Posterior cingulate gyrus (tissue), 11 donors: ENCODE measurements around the gene METTL2B.
A peak's percentile ranks its signal among the peaks of the same experiment; 100 is the strongest.

Experiments
- DNase-seq, 10 donors: peaks; one replicate each; pipeline versions ENCODE4 v3.0.0 to v3.0.0-alpha.2; 2020 to 2021; ENCODE audit warnings: mixed read lengths in 3 of 10
- intact Hi-C: fragments of 100-400 bp; cut with DNase I; formaldehyde crosslinking; loops from one replicate; pipeline ENCODE4 v1.15.1; 2023

Gene METTL2B, protein sequence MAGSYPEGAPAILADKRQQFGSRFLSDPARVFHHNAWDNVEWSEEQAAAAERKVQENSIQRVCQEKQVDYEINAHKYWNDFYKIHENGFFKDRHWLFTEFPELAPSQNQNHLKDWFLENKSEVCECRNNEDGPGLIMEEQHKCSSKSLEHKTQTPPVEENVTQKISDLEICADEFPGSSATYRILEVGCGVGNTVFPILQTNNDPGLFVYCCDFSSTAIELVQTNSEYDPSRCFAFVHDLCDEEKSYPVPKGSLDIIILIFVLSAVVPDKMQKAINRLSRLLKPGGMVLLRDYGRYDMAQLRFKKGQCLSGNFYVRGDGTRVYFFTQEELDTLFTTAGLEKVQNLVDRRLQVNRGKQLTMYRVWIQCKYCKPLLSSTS

DNA sequence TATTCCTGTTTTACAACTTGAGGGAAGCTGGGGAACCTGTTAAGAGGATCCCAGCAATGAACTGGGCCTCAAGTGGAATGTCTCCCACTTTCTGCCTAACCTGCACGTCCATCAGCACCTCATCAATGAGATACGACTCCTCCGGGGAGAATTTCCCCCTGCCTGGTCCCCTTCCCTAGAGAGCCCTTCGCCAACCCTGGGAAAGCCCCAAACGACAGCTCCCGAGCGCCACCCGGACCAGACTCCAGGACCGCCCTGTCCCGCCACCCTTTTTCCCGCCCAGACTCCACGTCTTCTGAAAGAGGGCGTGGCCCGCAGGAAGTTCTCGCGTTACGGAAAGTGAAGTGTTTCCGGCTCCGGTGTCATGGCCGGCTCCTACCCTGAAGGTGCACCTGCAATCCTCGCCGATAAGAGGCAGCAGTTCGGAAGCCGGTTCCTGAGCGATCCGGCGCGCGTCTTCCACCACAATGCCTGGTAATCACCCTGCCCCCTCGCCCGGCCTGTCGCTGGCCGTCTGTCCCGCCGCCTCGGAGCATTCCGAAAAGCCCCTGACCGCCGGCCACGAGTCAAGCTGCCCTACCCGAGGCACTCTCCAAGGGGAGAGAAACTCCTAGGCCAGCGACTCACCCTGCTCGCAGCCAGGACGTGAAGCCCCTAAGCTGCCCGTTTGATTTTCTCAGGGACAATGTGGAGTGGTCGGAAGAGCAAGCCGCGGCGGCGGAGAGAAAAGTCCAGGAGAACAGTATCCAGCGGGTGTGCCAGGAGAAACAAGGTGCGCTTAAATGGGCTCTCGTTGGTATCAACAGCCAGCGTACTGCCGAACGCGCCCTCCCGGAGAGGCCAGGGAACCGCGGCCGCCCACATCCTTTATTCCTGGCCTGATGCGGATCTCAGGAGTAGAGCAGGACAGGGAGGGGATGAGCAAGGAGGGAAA lies at the start of gene METTL2B:
TSS of gene METTL2B (plus strand) at position 347 of the 934 bp plus-strand sequence. CDS start at position 365, 18 bp downstream.
- peak; percentile 84 to 99 (median 94) for DNase-seq
- intact Hi-C loops, result loop anchor here (5.0 kb wide), 1 partner anchor 406 kb away; no protein-coding TSS in a partner anchor

DNA sequence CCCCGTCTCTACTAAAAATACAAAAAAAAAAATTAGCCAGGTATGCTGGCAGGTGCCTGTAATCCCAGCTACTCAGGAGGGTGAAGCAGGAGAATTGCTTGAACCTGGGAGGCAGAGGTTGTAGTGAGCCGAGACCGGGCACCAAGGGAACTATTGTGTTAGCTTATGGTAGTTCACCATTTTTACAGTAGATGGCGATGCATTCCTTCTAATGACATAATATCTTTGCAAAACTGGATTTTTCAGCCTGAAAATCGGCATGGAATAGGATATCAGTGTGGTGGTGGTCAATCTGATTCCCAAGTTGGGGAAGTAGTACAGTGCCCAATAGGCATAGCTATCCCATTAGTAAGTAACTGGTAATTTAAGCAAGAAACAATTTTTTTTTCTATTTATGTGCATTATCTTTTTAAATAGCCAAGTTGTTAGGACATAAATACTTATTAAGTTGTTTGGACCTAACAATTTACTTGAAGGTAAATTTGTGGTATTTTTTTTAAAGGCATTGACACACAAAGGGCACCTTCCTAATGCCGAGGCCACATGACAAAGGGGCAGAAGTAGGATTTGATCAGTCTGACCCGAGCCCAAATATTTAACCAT lies 49.2 kb upstream of the METTL2B start:
- intact Hi-C loops, result loop anchor here (1.0 to 5.0 kb wide), 2 partner anchors 32 to 455 kb away; no protein-coding TSS in a partner anchor
- DNase-seq, result no peak

DNA sequence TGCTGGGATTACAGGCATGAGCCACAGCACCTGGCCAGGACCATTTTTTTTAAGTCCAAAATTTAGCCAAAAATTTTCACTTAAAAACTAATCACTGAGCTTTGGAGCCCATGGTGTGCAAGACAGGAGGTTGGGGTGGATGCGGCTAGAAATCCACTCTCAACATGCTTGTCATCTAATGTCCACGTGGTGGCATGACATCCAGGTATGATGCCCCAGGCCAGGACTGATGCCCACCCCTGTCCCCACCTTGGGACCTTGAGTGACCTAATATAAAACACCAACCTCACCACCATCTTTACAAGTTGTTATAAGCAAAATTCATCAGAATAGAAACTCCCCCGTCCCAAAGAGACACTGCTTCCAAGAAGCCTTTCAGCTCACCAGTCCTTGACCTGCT lies 46.3 kb upstream of the METTL2B start:
- intact Hi-C loops, result no loop called here
- DNase-seq, result no peak

DNA sequence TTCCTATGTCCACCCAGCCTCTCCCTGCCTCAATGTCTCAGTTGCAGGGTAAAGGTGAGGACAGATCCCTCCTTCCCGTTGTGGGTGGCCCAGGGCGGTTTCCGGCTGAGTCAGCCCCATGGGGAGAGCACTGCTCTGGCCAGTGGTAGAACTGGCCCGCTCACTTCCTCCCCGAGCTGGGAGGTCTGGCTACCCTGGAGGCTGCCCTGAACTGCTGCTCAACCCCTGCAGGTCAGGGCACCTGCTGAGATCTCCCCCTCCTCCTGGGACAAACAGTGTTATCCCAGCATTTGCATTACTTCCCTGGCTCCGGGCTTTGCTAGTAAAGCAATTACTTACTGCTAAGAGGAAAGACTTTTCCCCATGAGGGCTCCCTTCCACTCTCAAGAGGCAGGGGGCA lies 45.3 kb upstream of the METTL2B start:
- DNase-seq, result no peak
- intact Hi-C loops, result no loop called here

DNA sequence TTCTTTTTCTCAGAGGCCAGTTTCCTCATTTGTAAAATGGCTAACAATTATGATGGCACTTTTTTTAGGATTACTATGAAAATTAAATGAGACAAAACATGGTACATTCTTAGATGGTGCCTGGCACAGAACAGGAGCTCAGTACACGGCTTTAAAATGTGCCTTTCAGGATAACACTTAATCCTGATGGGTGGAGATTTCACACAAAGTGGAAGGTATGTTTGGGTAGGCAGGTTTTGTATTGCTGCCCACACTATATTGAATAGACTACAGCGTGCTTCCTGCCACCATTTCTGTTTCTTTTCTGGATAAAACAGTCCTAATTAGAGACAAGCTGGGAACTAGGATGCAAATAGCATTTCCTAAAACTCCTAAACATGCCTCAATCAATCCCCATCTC lies 44.8 kb upstream of the METTL2B start:
- intact Hi-C loops, result no loop called here
- DNase-seq, result no peak

DNA sequence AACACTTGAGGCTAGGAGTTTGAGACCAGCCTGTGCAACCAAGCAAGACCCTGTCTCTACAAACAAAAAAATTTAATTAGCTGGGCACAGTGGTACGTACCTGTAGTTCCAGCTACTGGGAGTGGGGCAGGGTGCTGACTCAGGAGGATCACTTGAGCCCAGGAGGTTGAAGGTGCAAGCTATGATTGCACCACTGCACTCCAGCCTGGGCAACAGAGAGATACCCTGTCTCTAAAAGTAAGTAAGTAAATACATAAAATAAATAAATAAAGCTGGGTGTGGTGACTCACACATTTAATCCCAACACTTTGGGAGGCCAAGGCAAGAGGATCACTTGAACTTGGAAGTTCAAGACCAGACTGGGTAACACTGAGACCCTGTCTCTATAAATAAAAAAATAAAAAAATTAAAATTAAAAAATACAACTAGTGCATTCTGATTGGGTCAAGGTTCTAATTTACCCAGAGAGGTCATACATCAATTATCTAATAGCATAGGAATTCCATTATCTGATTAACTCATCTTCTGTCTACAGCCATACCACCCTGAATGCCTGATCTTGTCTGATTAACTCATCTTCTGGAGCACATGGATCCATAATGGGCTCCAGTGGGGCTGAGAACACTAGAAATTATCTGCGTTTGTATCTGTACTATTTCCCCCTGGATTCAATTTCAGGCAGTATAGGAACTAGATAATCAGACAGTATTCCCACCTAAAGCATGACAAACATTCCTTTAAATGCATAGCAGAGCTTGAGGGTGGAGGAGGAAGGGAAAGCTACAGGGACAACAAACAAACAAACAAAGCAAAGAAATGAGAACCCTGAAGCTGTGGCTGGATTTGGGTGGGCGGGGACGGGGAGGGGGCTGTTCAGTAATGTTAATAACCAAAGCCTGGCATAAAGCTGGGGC lies 41.9 kb upstream of the METTL2B start:
- no peak for DNase-seq
- intact Hi-C loops, result no loop called here

DNA sequence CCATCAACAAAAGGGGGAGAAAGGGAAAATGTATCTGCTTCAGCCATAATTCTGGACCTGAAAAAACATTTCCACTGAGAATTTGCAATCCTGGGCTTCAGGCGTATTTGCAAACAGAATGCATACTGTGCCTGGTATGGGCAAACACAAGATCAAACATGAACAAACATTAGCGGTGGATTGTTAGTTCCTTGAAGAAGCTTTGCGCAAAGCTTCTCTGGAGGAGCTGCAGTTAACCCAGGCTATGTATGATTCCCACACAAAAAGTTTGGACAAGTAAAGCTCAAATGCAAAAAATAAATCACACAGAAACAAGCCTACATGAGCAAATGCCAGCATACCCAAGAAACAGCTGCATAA lies 41.2 kb upstream of the METTL2B start:
- no peak for DNase-seq

DNA sequence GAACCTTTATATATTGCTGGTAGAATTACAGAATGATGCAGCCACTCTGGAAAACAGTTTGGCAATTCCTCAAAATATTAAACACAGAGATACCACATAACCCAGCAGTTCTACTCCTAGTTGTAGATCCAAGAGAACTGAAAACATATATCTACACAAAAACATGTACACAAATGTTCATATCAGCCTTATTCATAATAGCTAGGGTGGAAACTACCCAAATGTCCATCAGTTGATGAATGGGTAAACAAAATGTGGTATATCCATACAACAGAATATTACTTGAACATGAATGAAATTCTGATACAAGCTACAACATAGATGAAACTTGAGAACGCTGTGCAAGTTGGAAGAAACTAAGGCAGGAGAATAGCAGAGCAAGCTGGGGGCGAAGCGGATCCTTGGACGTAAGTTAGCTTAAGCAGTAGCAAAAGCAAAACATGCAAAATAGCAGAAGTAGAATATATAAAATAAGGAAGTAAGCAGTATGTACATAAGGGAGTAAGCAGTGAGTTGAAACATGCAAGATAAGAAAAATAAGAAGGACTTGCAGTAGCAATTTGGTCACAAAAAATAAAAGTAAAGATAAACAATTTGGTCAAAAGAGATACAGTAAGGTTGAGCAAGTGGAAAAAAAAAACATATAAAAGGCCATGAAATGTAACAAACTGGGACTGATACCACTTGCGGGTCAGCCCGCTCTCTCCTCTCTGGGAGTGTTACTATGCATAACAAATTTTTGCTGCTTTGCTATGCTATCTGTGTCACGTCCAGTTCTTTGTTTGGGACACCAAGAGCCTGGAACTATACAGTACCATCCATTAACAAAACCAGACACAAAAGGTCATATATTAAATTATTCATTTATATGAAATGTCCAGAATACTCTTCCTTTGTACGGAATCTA lies 38.9 kb upstream of the METTL2B start:
- intact Hi-C loops, result no loop called here
- no peak for DNase-seq

More for the DNA sequence above, 41.2 kb upstream of the METTL2B start:
- intact Hi-C loops, result no loop called here

DNA sequence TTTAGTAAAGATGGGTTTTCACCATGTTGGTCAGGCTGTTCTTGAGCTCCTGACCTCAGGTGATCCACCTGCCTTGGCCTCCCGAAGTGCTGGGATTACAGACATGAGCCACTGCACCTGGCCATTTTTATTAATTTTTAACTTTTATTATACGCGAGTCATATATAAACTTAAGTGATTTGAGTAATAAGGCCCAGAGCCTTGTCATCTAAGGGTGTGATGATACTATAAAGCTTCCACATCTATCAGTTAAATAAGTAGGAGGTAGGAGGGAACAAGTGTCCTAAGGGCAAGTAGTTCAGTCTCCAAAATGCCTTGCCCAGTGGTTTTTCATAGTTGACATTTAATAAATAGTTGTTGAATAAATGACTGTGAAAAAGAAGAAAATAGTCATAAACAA lies 34.2 kb upstream of the METTL2B start:
- intact Hi-C loops, result no loop called here

DNA sequence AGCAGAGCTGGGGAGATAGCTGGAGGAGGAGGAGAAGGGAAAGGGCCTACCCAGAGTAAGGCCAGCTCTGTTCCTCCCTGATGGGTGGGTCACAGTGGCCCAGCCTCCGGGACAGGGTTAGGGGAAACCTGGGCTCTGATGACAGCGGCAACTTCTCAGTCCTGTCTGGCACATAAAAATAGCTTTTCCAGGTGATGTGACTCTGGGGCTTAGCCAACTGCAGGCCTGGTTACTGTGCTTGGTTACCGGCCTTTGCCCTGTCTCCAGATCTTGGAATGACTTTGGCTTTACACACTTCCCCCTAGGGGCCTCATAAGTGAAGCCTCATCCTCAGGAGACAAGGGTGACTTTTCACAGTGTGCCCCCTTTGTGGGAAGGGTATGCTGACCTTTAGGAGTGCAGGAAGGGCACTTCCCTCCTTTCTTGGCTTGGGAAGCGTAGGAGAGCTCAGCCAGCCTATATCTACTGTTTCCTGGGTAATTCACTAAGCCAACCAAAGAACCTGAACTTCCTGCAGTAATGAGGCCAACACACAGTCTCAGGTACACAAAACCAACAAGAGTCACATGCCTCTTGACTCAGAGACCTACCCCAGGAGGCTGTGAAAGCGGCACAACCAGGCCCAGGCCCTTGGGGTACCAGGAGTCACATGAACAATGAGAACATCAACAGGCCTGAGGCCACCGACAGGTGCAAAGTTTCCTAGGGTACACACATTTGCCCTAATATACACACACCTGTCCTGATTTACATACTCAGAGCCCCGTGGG lies 32.5 kb upstream of the METTL2B start:
- intact Hi-C loops, result no loop called here
- no peak for DNase-seq

More for the DNA sequence above, 34.2 kb upstream of the METTL2B start:
- DNase-seq, result no peak

DNA sequence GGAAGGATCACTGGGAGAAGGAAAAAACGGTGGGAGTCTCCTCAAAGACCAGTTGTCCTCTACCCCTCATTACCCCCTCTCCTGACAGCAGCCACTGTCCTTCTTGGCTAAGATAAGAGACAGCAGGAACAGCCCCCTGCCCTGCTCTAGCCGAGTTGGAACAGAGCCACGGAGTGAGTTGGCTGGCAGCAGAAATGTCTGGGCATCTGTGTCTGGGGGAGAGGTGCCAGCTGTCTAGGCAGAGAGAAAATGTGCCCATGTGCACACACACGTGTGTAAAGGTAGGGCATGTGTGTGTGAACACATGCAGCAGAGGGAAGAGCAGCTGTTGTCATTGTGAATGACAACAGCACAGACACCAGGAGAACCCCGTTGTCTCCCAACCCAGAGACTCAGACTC lies 30.2 kb upstream of the METTL2B start:
- intact Hi-C loops, result no loop called here
- DNase-seq, result peak in 3 of 10 donors; percentile 10 to 69 (median 32)

DNA sequence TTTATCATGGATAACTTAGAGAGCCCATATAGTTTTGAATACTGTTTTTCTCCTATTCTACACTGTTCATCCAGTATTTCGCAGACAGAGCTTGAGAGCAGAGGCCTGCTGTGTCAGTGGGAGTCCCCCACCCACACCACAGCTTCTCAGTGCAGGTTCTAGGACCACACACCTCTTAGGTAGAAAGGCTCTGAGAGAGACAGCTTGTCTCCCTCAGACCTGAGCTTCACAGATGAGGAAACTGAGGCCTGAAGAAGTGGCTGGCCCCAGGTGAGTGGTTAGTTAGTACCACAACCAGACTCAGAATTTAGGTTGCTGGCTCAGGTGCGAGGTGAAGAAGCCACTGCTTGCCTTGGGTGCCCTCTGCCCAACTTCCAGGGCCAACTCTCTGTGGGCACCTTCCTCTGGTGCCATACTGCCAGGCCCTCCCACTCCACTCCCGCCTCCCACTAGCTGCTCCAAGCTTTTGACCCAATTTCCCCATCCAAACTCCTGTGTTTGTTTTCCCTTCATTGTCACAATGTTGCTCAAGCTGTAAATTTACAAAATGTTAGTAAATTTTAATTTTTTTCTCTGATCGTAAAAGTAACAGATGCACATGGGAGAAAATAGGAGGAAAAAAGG lies 28.5 kb upstream of the METTL2B start:
- DNase-seq, result no peak
- intact Hi-C loops, result no loop called here

DNA sequence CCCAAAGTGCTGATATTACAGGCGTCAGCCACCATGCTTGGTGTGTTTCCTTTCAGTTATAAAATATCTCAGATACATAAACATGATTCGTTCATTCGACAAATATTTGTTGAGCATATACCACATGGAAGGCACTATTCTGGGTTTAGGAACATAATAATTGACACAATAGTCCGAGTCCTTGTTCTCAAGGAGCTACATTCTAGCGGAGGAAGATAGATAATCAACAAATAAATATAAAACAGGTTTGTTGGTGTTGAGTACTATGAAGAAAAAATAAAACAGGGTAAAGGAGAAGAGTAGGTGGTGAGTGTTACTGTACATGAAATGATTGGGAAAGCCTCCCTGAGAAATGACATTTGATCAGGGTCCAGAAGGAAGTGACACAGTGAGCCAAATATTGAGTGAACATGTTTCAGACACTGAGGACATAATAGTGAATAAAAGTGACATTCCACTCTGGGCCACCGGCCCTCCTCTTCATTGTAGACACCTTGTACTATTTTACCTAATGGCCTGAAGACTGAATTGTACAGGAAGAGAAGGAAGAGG lies 27.7 kb upstream of the METTL2B start:
- DNase-seq, result no peak
- intact Hi-C loops, result no loop called here

DNA sequence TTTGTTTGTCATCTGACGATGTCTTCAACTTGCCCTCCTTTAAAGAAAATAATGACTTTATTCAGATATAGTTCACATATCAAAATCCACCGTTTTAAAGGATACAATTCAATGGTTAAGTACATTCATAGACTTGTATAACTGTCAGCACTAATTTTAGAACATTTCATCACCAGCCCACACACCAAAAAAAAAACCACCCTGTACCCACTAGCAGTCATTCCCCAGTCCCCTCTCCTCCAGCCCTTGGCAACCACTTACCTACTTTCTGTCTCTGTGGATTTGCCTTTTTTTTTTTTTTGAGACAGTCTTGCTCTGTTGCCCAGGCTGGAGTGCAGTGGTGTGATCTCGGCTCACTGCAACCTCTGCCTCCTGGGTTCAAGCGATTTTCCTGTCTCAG lies 26.1 kb upstream of the METTL2B start:
- no peak for DNase-seq
- intact Hi-C loops, result no loop called here

DNA sequence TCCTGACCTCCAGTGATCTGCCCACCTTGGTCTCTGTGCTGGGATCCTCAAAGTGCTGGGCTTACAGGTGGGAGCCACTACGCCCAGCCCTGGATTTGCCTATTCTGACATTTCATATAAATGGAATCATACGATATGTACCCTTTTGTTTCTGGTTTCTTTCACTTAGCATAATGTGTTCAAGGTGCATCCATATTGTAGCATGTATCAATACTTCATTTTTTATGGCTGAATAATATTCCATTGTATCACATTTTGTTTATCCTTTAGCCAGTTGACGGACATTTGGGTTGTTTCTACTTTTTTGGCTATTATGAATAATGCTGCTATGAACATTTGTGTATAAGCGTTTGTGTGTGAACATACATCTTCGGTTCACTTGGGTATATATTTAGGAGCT lies 25.6 kb upstream of the METTL2B start:
- intact Hi-C loops, result no loop called here
- no peak for DNase-seq

DNA sequence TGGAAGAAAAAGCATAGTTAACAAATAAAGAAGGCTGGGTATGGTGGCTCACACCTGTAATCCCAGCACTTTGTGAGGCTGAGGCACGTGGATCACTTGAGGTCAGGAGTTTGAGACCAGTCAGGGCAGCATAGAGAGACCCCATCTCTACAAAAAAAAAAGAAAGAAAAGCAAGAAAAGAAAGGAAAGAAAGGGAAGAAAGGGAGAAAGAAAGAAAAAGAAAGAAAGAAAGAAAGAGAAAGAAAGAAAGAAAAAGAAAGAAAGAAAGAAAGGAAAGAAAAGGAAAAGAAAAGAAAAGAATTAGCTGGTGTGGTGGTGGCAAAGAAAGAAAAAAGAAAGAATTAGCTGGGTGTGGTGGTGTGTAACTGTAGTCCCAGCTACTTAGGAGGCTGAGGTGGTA lies 24.0 kb upstream of the METTL2B start:
- intact Hi-C loops, result no loop called here
- no peak for DNase-seq
